ENCODE results near the gene STAT6.

STAT6 gene

GRCh38 chr12:57145460-57146059 lies 34.4 kb upstream of the STAT6 start:
- no peak for DNase-seq (ENCODE audit: low read depth in 3 of 3)

GRCh38 chr12:57143454-57143853 lies 32.3 kb upstream of the STAT6 start:
- DNase-seq (ENCODE audit: low read depth in 3 of 3): no peak

GRCh38 chr12:57142727-57143126 lies 31.6 kb upstream of the STAT6 start:
- DNase-seq (ENCODE audit: low read depth in 3 of 3): no peak

- DNase-seq (ENCODE audit: low read depth in 3 of 3): no peak
These were observed 31.0 kb upstream of the STAT6 start for GRCh38 chr12:57142121-57142520.

GRCh38 chr12:57141249-57141648 lies 30.1 kb upstream of the STAT6 start:
- no peak for DNase-seq (ENCODE audit: low read depth in 3 of 3)

GRCh38 chr12:57139796-57140649 lies 28.9 kb upstream of the STAT6 start:
- no peak for DNase-seq (ENCODE audit: low read depth in 3 of 3)

GRCh38 chr12:57138526-57139272 lies 27.5 kb upstream of the STAT6 start:
- DNase-seq (ENCODE audit: low read depth in 3 of 3): no peak

- no peak for DNase-seq (ENCODE audit: low read depth in 3 of 3)
These were observed 24.6 kb upstream of the STAT6 start for GRCh38 chr12:57135527-57136326.

- no peak for DNase-seq (ENCODE audit: low read depth in 3 of 3)
These were observed 23.8 kb upstream of the STAT6 start for GRCh38 chr12:57134949-57135348.

- DNase-seq (ENCODE audit: low read depth in 3 of 3): no peak
These were observed 22.8 kb upstream of the STAT6 start for GRCh38 chr12:57133916-57134315.

GRCh38 chr12:57133013-57133569 lies 21.9 kb upstream of the STAT6 start:
- DNase-seq (ENCODE audit: low read depth in 3 of 3): no peak

- DNase-seq (ENCODE audit: low read depth in 3 of 3): no peak
These were observed 21.0 kb upstream of the STAT6 start for GRCh38 chr12:57131896-57132744.

GRCh38 chr12:57130941-57131340 lies 19.8 kb upstream of the STAT6 start:
- no peak for DNase-seq (ENCODE audit: low read depth in 3 of 3)

- DNase-seq (ENCODE audit: low read depth in 3 of 3): no peak
These were observed 18.7 kb upstream of the STAT6 start for GRCh38 chr12:57129889-57130288.

GRCh38 chr12:57129321-57129842 lies 18.2 kb upstream of the STAT6 start:
- no peak for DNase-seq (ENCODE audit: low read depth in 3 of 3)

GRCh38 chr12:57128519-57129247 lies 17.5 kb upstream of the STAT6 start:
- DNase-seq (ENCODE audit: low read depth in 3 of 3): no peak

- DNase-seq (ENCODE audit: low read depth in 3 of 3): peak; percentile 48 to 69 (median 56)
These were observed 16.8 kb upstream of the STAT6 start, which contains the start of gene LRP1 for GRCh38 chr12:57127726-57128518. Gene LRP1 (plus strand): TSS chr12:57128483. CDS start chr12:57128965, 482 bp downstream.

GRCh38 chr12:57127101-57127725 lies 16.1 kb upstream of the STAT6 start:
- DNase-seq (ENCODE audit: low read depth in 3 of 3): peak in 1 of 3 experiments; percentile 54
